Endothelial cell of umbilical vein (primary cell): ENCODE data around the gene FAM236C.
"Not testable (repeated sequence)": the region's sequence is repeated elsewhere in the genome, so short reads cannot be mapped to it uniquely, and the experiment has no call there.

Experiments
- EZH2 ChIP-seq: IDR thresholded peaks from 2 replicates; pipeline ENCODE4 v1.6.1; 2012; ENCODE audit warnings: borderline replicate concordance, low read depth, mild to moderate bottlenecking, moderate library complexity, low read length, inconsistent platforms; ENCODE audit not compliant: severe bottlenecking
- FOS ChIP-seq: IDR thresholded peaks from 2 replicates; pipeline ENCODE4 v1.6.1; 2011; ENCODE audit warnings: mild to moderate bottlenecking, low read length, moderate library complexity, borderline replicate concordance; ENCODE audit not compliant: insufficient read depth
- GATA2 ChIP-seq: IDR thresholded peaks from 2 replicates; pipeline ENCODE4 v1.7.0; 2011; ENCODE audit warnings: low read depth, mild to moderate bottlenecking, moderate library complexity, mixed read lengths, low read length; ENCODE audit not compliant: insufficient read length, insufficient read depth
- JUN ChIP-seq: IDR thresholded peaks from 2 replicates; pipeline ENCODE4 v1.6.1; 2011; ENCODE audit warnings: borderline replicate concordance, low read depth; ENCODE audit not compliant: insufficient read length, insufficient read depth
- MYC ChIP-seq: IDR thresholded peaks from one replicate; pipeline ENCODE4 v1.6.1; 2011; ENCODE audit warnings: mild to moderate bottlenecking, low read depth, low read length
- POLR2A ChIP-seq: IDR thresholded peaks from 2 replicates; pipeline ENCODE4 v1.6.1; 2012; ENCODE audit warnings: low read depth, mild to moderate bottlenecking, control low read depth, low read length
- POLR2AphosphoS5 ChIP-seq: IDR thresholded peaks from 2 replicates; pipeline ENCODE4 v1.6.1; 2012; ENCODE audit warnings: low read depth, mild to moderate bottlenecking, control low read depth, low read length, moderate library complexity; ENCODE audit not compliant: insufficient read depth
- TF ChIP-seq, protein P1 (sequence below), 2 donors: IDR thresholded peaks; 1 replicate in 1 of 2; 2 replicates in 1 of 2; pipeline ENCODE4 v1.5.1; 2011; ENCODE audit warnings: low read length in 2 of 2, mild to moderate bottlenecking in 2 of 2, moderate library complexity in 2 of 2, control low read depth in 1 of 2, inconsistent platforms in 1 of 2, low read depth in 1 of 2; ENCODE audit not compliant: insufficient read depth in 1 of 2; ENCODE audit errors: extremely low read depth in 1 of 2
- TF ChIP-seq, protein P2 (sequence below): IDR thresholded peaks from 2 replicates; pipeline ENCODE4 v1.6.1; 2011; ENCODE audit not compliant: insufficient read depth, insufficient read length

DNA sequence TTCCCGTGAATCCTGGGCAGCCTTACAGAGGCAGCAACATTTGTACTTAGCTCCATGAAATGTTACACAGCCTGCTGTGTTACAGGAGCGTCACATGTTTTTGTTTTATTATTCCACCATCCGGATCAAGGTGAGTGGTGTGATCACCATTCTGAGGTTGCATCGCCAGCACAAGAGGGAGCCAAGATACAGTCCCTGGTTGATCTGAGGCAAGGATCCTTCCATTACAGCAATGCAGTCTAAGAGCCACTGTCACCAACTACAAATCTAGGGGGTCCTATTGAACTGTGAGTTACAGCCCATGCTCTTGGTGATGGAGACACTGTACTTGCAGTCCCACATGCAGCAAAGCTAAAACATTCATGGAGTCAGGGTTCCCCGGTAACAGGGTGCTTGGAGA, 3.7 kb downstream of the FAM236C start:
- TF ChIP-seq, protein P1, sequence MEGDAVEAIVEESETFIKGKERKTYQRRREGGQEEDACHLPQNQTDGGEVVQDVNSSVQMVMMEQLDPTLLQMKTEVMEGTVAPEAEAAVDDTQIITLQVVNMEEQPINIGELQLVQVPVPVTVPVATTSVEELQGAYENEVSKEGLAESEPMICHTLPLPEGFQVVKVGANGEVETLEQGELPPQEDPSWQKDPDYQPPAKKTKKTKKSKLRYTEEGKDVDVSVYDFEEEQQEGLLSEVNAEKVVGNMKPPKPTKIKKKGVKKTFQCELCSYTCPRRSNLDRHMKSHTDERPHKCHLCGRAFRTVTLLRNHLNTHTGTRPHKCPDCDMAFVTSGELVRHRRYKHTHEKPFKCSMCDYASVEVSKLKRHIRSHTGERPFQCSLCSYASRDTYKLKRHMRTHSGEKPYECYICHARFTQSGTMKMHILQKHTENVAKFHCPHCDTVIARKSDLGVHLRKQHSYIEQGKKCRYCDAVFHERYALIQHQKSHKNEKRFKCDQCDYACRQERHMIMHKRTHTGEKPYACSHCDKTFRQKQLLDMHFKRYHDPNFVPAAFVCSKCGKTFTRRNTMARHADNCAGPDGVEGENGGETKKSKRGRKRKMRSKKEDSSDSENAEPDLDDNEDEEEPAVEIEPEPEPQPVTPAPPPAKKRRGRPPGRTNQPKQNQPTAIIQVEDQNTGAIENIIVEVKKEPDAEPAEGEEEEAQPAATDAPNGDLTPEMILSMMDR (IDR thresholded peaks at IDR 0.05; ENCODE audit: extremely low read depth in 1 of 2, insufficient read depth in 1 of 2, low read depth in 1 of 2, low read length in 2 of 2), result not testable (repeated sequence)
- TF ChIP-seq MYC, EZH2, JUN, POLR2A, GATA2, POLR2AphosphoS5, FOS: not testable (repeated sequence)
- TF ChIP-seq, protein P2, sequence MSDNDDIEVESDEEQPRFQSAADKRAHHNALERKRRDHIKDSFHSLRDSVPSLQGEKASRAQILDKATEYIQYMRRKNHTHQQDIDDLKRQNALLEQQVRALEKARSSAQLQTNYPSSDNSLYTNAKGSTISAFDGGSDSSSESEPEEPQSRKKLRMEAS, result not testable (repeated sequence)
